Keratinocyte (primary cell): ENCODE results near the gene MAD2L2. TPM values are rescaled to one million over a fixed set of nuclear protein-coding genes. Genes with fewer than 3 reads are reported as not detected.

ENCODE experiments used
- DNase-seq: peaks from one replicate; pipeline ENCODE4 v3.0.0-alpha.2; 2011; ENCODE audit warnings: low read depth, missing footprints, low spot score
- FAIRE-seq: peaks from 2 replicates; lab custom pipeline; 2011; peaks lifted over from hg19 to GRCh38; lab: Jason Lieb, UNC
- H2AFZ ChIP-seq: 2 replicates; pipeline ENCODE4 v1.6.0; 2012; ENCODE audit warnings: low read length, control low read depth, inconsistent platforms; ENCODE audit not compliant: control insufficient read depth
- H3K27ac ChIP-seq: 2 replicates; pipeline ENCODE4 v1.5.1; 2011; ENCODE audit warnings: low read length; ENCODE audit not compliant: control insufficient read depth, insufficient read depth
- H3K27me3 ChIP-seq: 3 replicates; pipeline ENCODE4 v1.6.0; 2011; ENCODE audit warnings: low read length; ENCODE audit not compliant: control insufficient read depth, insufficient read depth; ENCODE audit errors: extremely low read depth
- H3K36me3 ChIP-seq, 2 experiments: 2 replicates in 1 of 2; 3 replicates in 1 of 2; pipeline ENCODE4 v1.5.1; 2011; ENCODE audit warnings: low read length in 2 of 2, mild to moderate bottlenecking in 1 of 2; ENCODE audit not compliant: control insufficient read depth in 2 of 2, insufficient read depth in 2 of 2; ENCODE audit errors: extremely low read depth in 1 of 2
- H3K4me1 ChIP-seq: 3 replicates; pipeline ENCODE4 v1.5.1; 2011; ENCODE audit warnings: low read length; ENCODE audit not compliant: control insufficient read depth, insufficient read depth; ENCODE audit errors: extremely low read depth
- H3K4me2 ChIP-seq: 3 replicates; pipeline ENCODE4 v1.6.0; 2011; ENCODE audit warnings: low read depth, low read length; ENCODE audit not compliant: control insufficient read depth, insufficient read depth; ENCODE audit errors: extremely low read depth
- H3K4me3 ChIP-seq, 3 experiments: fragments of 200-600 bp in 1 of 3; sonication (generic) in 1 of 3; 2 replicates in 2 of 3; 3 replicates in 1 of 3; pipeline ENCODE4 v1.5.1; 2011 to 2016; ENCODE audit warnings: low read length in 3 of 3, mild to moderate bottlenecking in 3 of 3, control low read depth in 2 of 3, inconsistent platforms in 1 of 3, low read depth in 1 of 3, mixed read lengths in 1 of 3, mixed run types in 1 of 3, moderate library complexity in 1 of 3; ENCODE audit not compliant: control insufficient read depth in 2 of 3, insufficient read depth in 2 of 3; ENCODE audit errors: extremely low read depth in 1 of 3
- H3K79me2 ChIP-seq: 2 replicates; pipeline ENCODE4 v1.6.0; 2012; ENCODE audit warnings: low read length; ENCODE audit not compliant: control insufficient read depth, insufficient read depth
- H3K9ac ChIP-seq: 3 replicates; pipeline ENCODE4 v1.6.0; 2011; ENCODE audit warnings: low read length; ENCODE audit not compliant: control insufficient read depth, insufficient read depth; ENCODE audit errors: extremely low read depth
- H3K9me1 ChIP-seq: 3 replicates; pipeline ENCODE4 v1.6.0; 2011; ENCODE audit warnings: low read length; ENCODE audit not compliant: control insufficient read depth, insufficient read depth; ENCODE audit errors: extremely low read depth
- H3K9me3 ChIP-seq: 2 replicates; pipeline ENCODE4 v1.5.1; 2012; ENCODE audit warnings: low read depth, low read length; ENCODE audit not compliant: control insufficient read depth
- H4K20me1 ChIP-seq: 3 replicates; pipeline ENCODE4 v1.6.0; 2011; ENCODE audit warnings: low read length; ENCODE audit not compliant: control insufficient read depth, insufficient read depth; ENCODE audit errors: extremely low read depth
- CTCF ChIP-seq, 3 experiments: IDR thresholded peaks in 1 of 3; conservative IDR thresholded peaks in 1 of 3; optimal IDR thresholded peaks in 1 of 3; 2 replicates in 2 of 3; 3 replicates in 1 of 3; pipeline versions ENCODE3 to v1.5.1; 2011; ENCODE audit warnings: low read length in 3 of 3, mild to moderate bottlenecking in 3 of 3, moderate library complexity in 2 of 3, control low read depth in 1 of 3, inconsistent platforms in 1 of 3; ENCODE audit not compliant: insufficient read depth in 2 of 3; ENCODE audit errors: extremely low read depth in 1 of 3
- EZH2 ChIP-seq: IDR thresholded peaks from one replicate; pipeline ENCODE4 v1.6.1; 2012; ENCODE audit warnings: inconsistent platforms, mild to moderate bottlenecking, low read length, moderate library complexity
- dilution Hi-C: fragments of 300-500 bp; cut with MboI; formaldehyde crosslinking; loops from one replicate; pipeline ENCODE4 v1.7.0; 2020; ENCODE audit warnings: low sequenced_read_pairs; ENCODE audit not compliant: extremely low pct_ligation_motif_present
- polyA minus RNA-seq, 3 experiments: library from RNA; depleted of rRNA, polyadenylated mRNA; stranded (reverse); fragments of >200 nt; gene quantifications; 1 replicate in 1 of 3; 2 replicates in 1 of 3; 3 replicates in 1 of 3; pipeline ENCODE4 v1.2.3, GENCODE V29; 2011
- polyA plus RNA-seq, 5 experiments: library from polyadenylated mRNA; depleted of rRNA in 3 of 5; stranded (reverse) in 3 of 5; stranded (forward) in 1 of 5; unstranded in 1 of 5; fragments of >200 nt; gene quantifications; 1 replicate in 1 of 5; 2 replicates in 3 of 5; 3 replicates in 1 of 5; pipeline versions ENCODE4 v1.2.1 to v1.2.3, GENCODE V29; 2011 to 2012; ENCODE audit warnings: missing spikeins in 2 of 5, low read depth in 1 of 5, low replicate concordance in 1 of 5

Gene MAD2L2
- polyA plus RNA-seq (24.8 to 31.6 TPM (median 26.4 TPM) in 3 replicates), polyA minus RNA-seq (16.9 to 36.2 TPM (median 22.1 TPM) in 3 replicates)
- 4.3 TPM for polyA plus RNA-seq (2011; ENCODE audit: low read depth)
- polyA plus RNA-seq (2011; cell fraction: cytosol; rRNA removed), result 28.9 and 41.2 TPM in 2 replicates
- polyA plus RNA-seq (2011; cell fraction: nucleus; rRNA removed), result 17.2 and 22.1 TPM in 2 replicates
- 25.5 and 33.4 TPM in 2 replicates for polyA plus RNA-seq (2012; ENCODE audit: low replicate concordance)
- polyA minus RNA-seq (2011; cell fraction: cytosol; rRNA and poly(A)+ RNA removed), result 28.6 TPM
- polyA minus RNA-seq (2011; cell fraction: nucleus; rRNA and poly(A)+ RNA removed), result 3.6 and 4.7 TPM in 2 replicates

GRCh38 chr1:11681071-11681771 is at the start of gene MAD2L2:
Gene MAD2L2, minus strand, starts transcription at chr1:11681148. Its CDS starts 547 bp downstream, at chr1:11680601.
- Histone ChIP-seq H4K20me1 (no peaks in the 10 kb centered on the region), H2AFZ (peak within 1 kb of the TSS; percentile 92), H3K79me2 (no peaks in the 10 kb centered on the region), H3K27me3 (peaks cover 24% of the 10 kb centered on the region), H3K4me1 (no peaks in the 10 kb centered on the region), H3K4me2 (peak within 1 kb of the TSS; percentile 87), H3K27ac (peak within 1 kb of the TSS; percentile 31), H3K9ac (peak within 1 kb of the TSS; percentile 74), H3K36me3 (peaks cover 0 to 2% of the 10 kb centered on the region in 2 experiments), H3K9me1 (no peaks in the 10 kb centered on the region), H3K4me3 (peak within 1 kb of the TSS; percentile 72 to 87 (median 82)), H3K9me3 (no peaks in the 10 kb centered on the region)
- TF ChIP-seq CTCF (optimal IDR thresholded peaks at IDR 0.05 in 1 of 3, IDR thresholded peaks at IDR 0.05 in 1 of 3, conservative IDR thresholded peaks at IDR 0.05 in 1 of 3; ENCODE audit: extremely low read depth in 1 of 3, insufficient read depth in 2 of 3, low read length in 3 of 3) (no peak), EZH2 (no peak)
- DNase-seq (no peak), FAIRE-seq (no peak)
- dilution Hi-C loops, result no loop called here

GRCh38 chr1:11730429-11730891 is 49.5 kb upstream of the MAD2L2 start:
- Histone ChIP-seq H3K4me1 (peaks cover 20% of the 10 kb centered on the region), H4K20me1 (no peaks in the 10 kb centered on the region), H2AFZ (no peak overlapping the region), H3K9me3 (no peaks in the 10 kb centered on the region), H3K4me3 (no peak overlapping the region), H3K36me3 (no peaks in the 10 kb centered on the region), H3K9ac (no peak overlapping the region), H3K27me3 (no peaks in the 10 kb centered on the region), H3K27ac (no peak overlapping the region), H3K79me2 (no peaks in the 10 kb centered on the region), H3K4me2 (peak overlapping the region; percentile 54), H3K9me1 (peaks cover 3% of the 10 kb centered on the region)
- dilution Hi-C loops, result no loop called here
- FAIRE-seq (no peak), DNase-seq (no peak)
- no peak for TF ChIP-seq CTCF (optimal IDR thresholded peaks at IDR 0.05 in 1 of 3, IDR thresholded peaks at IDR 0.05 in 1 of 3, conservative IDR thresholded peaks at IDR 0.05 in 1 of 3; ENCODE audit: extremely low read depth in 1 of 3, insufficient read depth in 2 of 3, low read length in 3 of 3)
